Hematopoietic multipotent progenitor cell treated with erythropoietin and hydrocortisone succinate and interleukin-3 and kit ligand, for 17 days (in vitro differentiated cells): ENCODE measurements around the gene IGSF8.
A peak's percentile ranks its signal among the peaks of the same experiment; 100 is the strongest.
"Not testable (repeated sequence)": the region's sequence is repeated elsewhere in the genome, so short reads cannot be mapped to it uniquely, and the experiment has no call there.

ENCODE experiments used
- DNase-seq: peaks from one replicate; pipeline ENCODE4 v3.0.0-alpha.2; 2015; ENCODE audit warnings: low spot score

Gene IGSF8

DNA sequence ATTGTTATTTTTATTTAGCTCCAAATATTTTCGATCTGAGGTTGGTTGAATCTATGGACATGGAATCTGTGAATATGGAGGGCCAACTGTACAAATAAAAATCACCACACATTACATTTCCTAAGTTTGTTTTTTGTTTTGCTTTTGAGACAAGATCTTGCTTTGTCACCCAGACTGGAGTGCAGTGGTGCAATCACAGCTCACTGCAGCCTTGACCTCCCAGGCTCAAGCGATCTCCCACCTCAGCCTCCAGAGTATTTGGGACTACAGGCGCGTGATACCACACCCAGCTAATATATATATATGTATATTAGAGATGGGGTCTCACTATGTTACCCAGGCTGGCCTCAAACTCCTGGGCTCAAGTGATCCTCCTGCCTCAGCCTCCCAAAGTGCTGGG, 27.9 kb upstream of the IGSF8 start:
- DNase-seq, result not testable (repeated sequence)

DNA sequence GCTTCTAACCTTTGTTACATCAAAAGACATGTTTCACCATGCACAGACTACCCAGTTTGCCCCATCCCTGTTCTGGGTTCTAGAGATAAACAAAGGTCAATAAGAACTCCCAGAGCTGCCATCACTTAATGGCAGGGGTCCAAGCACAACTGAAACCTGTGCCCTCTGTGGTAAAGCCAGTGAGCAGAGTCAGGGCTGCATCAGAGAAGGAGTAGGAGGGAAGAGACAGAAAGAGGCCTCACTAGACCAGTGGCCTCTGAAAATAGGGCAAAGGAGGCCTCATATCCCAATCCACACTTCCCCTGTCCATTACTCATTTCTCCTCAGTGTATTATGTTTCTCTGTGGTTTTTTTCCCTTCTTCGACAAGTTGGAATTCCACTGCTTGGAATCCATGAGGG, 27.3 kb upstream of the IGSF8 start:
- no peak for DNase-seq

DNA sequence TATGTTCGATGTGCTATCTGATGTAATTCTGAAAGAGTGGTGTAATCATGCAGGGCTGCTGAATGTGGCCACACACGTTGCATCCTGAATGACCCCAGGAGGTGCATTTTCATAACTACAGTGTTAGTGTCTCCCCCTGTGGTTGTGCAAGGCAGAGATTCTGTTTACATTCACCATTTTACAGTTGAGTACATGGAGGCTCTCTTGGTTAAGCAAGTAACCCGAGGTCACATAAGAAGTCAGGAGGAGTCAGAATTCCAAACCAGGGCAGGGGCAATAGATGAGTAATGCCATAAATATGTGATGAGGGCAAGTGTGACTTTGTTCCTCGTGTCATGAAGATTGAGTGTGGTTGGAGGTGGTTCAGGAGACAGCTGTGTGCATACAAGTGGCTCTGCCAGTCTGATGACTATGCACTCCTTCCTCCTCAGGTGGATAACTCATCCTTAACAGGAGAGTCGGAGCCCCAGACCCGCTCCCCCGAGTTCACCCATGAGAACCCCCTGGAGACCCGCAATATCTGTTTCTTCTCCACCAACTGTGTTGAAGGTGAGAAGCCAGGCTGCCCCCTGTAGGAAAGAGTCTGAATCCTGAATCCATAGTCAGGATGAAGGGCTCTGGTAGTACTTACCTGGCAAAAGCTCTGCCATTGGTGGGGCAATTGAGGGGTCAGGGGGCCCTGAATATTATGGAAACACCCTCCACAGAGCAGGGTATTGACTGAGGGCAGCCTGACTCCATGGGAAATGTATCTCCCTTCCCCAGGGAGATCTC, 26.5 kb upstream of the IGSF8 start:
- DNase-seq, result no peak

DNA sequence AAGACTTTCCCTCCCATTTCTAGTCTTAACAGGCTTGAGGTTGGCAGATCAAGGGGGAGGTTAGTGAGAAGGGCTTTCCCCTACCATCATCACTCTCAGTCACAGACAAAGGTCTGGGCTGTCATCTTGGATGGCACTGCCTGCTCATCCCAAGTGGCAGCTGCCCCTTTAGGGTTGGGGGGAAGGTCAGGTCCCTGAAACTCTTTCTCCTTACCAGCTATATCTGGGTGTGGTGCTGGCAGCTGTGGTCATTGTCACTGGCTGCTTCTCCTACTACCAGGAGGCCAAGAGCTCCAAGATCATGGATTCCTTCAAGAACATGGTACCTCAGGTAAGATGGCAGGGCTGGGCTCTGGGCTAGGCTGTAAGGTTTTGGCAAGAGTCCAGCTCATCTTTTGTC, 25.3 kb upstream of the IGSF8 start:
- no peak for DNase-seq

DNA sequence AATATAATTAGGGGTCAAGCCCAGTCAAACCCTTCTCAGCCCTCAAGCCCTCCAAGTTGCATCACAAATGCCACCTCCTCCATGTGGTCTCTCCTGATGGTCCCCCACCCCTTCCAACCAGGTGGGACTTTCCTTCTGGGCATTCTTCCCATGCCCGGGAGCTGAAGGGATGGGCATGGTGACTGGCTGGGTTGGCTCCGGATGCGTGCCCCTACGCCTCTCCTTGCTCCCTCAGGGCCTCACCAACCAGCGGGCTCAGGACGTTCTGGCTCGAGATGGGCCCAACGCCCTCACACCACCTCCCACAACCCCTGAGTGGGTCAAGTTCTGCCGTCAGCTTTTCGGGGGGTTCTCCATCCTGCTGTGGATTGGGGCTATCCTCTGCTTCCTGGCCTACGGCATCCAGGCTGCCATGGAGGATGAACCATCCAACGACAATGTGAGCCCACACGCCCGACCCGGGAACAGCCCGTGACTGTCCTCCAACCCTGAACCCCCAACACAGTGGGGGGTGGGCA, 24.6 kb upstream of the IGSF8 start:
- DNase-seq, result no peak

DNA sequence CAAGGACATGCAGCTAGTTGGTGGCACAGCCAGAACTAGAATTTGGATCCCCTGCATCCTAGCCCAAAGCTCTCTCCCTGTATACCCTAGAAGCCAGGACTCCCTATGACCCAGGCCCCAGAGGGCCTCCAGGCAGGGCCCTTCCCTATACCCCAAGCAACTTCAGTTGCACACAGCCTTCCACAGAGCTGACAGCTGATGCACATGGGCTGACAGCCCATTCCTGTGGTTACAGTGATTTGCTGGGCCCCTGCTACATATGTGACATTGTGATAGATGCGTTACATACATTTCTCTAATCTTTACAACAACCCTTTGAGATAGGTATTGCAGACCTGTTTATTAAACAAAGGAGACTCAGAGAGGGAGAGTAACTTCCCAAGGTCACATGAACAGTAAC, 23.0 kb upstream of the IGSF8 start:
- no peak for DNase-seq

DNA sequence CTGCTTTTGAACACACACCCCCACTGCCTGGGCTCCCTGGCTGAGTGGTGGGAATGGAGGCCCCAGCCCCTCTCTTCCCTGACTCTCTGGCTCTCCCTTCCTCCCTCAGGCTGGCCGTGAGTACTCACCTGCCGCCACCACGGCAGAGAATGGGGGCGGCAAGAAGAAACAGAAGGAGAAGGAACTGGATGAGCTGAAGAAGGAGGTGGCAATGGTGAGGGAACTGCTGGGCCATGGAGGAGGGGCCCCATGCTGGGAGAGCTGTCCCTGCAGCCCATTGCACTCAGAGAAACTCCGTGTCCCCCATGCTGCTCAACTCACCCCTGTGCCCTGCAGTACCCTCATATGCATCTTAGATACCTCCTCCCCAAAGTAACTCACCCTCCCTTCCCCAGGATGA, 22.4 kb upstream of the IGSF8 start:
- DNase-seq, result no peak

DNA sequence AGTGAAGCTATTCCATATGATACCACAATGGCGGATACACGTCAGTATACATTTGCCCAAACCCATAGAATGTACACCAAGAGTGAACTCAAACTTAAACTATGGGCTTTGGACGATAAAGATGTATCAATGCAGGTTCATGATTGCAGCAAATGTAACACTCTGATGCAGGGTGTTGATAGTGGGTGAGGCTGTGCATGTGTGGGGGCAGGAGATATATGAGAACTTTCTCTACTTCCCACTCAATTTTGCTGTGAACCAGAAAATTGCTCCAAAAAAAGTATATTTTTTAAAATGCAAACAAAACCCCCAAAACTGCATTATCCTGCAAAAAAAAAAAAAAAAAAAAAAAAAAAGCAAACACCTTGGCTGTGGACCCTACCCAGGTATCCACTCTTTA, 20.5 kb upstream of the IGSF8 start:
- no peak for DNase-seq

DNA sequence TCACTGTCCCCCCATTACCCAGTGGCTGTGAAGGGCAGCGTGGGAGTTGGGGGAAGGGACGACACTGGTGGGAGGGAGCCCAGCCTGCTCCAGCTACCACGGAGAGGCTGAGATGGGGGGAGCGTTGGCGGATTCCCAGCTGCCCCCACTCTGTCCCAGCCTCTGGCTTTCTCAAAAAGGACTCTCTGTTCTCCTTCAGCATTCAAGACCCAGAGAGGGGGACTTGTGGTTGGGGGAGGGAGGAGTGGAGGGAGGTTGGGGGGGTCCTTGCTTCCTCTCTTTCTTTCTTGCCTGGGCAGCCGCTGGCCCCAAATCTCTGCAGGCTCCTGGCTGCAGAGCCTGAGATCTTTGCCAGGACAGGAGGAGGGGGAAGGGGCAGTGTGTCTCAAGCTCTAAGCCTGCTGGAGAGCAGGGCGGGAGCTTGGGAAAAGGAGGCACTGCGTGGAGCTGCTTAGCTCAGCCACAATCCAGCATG, 19.3 kb upstream of the IGSF8 start:
- DNase-seq, result no peak

DNA sequence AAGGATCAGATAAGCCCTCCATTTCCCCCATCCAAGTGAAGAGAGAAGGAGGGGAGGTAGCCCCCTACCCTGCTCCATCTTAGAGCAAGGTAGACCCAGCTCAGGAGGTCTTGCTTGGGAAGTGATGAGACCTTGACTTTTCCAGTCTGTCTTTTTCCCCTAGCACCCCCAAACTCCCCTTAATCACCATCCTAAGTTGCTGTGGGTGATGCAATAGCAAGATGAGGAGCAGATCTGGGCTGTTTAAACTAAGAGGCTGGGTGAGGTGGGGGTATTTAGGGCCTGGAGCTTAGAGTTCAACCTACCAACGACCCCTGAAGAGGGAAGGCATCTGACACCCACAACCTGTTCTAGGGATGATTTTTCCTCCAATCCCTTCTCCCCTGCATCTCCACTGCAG, 18.9 kb upstream of the IGSF8 start:
- DNase-seq, result no peak

DNA sequence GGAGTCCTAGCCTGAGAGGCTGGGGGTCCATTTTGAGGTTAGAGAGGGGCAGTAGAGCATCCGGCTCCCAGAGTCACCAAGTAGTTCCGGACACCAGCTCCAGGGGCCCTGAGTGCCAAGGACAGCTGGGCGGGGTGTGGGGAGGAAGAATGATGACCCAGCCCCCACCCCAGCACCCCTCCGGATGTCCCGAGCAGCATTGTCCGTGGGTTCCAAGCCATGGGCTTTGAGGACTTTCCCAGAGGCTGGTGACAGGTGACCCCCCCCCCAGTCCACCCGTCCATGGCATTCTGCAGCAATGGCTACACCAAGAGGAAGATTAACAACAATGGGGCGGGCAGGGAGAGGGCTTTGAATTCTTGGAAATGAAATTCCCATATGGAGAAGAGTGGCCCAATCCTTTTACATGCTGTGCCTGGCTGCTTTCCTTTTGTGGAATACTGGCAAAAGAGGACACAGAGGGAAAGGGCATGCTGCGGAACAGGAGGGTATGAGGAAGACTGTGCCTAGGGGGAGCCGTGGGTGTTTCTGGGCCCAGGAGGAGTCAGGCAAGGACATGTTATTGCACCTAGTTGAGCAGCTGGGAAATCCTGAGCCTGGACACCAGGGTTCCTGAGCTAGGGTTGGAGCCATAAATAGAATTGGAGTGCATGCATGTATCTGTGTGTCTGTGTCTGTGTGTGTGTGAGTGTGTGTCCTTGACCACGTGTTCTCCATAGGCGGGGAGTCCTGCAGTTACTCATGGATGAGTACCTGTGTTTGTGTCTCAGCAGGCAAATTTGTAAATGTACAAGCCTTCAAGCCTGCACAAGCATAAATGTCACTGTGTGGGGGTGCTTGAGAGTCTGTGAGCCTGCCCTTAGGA, 18.1 kb upstream of the IGSF8 start:
- DNase-seq, result no peak

DNA sequence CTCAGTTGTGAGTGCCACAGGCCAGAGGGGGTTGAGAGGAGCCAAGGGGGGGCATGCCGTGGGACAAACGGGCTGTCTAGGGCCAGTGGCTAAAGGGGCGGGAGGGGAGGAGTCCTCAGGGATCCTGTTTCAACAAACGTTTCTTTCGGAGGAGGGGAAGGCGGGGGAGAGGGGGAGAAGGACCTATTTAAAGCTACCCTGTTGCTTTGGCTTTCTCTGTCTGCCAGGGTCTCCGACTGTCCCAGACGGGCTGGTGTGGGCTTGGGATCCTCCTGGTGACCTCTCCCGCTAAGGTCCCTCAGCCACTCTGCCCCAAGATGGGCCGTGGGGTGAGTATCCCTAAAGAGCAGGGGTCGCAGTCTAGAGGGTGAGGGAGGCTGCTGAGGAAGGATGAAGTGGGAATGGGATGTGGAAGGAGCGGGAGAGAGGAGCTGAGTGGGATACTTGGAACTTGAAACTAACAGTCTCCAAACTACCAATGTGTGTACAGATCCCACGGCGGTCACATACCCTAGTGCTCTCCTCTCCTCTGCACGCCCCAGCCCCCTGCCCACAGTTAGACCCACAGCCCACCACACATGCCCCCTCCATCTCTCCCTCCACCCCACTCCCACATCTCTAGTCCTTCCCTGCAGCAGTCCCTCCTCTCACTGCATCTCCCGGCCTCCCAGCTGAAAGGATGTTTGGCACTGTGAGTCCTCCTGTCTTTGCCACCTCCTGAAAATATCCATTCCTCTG, 17.3 kb upstream of the IGSF8 start, which contains the start of gene ATP1A2:
TSS of gene ATP1A2 (plus strand) at position 215 of the 738 bp plus-strand sequence. CDS start at position 318, 103 bp downstream.
- no peak for DNase-seq

DNA sequence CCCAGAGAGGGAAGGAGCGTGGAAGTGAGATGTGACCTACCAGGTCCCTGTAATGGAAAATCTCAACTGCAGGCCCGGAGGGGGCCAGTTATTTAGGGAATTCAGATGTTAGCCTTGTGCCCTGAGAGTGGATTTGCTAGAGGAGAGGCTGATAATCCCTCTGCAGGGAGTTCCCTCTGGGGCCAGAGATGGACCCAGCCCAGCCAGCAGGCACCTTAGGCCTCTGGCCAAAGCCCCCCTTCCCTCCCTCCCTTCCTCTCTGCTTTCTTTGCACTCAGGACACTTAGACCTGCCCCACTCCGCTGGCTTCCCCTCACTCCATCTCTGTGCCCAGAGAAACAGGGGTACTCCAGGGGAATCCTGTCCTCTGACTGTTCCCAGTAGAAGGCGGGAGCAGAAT, 15.7 kb upstream of the IGSF8 start:
- DNase-seq, result no peak

DNA sequence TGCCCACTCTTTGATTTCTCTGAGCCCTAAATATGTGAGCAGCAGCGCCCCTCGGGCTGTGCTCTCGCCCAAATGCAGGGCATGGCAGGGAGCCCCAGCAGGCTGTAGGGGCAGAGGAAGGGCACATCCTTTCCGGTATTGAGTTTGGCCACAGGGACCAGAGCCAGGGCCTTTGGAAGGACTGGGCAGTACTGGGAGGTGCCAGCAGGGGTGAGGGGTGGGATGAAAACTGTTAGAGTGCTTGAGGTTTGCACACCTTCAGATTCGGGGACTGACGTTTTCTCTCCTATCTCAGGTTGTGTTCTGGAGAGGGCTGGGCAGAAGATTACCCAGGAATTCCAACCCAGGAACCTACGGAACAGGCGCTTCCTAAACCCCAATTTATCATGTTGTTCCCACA, 15.0 kb upstream of the IGSF8 start:
- no peak for DNase-seq

DNA sequence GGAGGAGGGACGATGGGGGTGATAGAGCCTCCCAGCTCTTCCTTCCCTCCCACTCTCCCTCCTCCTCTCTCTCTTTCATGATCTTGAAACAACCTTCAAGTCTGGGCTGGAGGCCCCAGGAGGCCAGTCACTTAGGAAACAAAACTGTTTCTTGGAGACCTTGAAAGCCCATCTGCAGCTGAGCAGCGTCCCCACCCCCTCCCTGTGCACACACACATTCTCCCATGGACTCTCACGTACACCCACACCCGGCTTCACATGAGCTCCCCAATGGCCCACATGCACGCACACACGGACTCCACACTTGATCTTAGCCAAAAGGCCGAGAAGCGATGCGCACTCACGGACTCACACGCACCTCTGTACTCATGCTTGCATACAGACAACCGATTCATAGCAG, 13.9 kb upstream of the IGSF8 start:
- no peak for DNase-seq

DNA sequence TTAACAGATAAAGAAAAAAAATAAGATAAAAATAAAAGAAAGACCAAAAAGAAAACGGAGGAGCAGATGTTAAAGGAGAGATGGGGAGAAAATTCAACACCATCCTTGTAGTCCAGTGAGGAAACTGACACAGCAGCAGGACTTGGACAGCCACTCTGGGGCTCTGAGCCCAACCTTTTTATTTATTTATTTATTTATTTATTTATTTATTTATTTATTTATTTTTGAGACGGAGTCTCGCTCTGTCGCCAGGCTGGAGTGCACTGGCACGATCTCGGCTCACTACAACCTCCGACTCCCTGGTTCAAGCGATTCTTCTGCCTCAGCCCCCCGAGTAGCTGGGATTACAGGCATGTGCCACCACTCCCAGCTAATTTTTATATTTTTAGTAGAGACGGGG, 13.0 kb upstream of the IGSF8 start:
- not testable (repeated sequence) for DNase-seq

DNA sequence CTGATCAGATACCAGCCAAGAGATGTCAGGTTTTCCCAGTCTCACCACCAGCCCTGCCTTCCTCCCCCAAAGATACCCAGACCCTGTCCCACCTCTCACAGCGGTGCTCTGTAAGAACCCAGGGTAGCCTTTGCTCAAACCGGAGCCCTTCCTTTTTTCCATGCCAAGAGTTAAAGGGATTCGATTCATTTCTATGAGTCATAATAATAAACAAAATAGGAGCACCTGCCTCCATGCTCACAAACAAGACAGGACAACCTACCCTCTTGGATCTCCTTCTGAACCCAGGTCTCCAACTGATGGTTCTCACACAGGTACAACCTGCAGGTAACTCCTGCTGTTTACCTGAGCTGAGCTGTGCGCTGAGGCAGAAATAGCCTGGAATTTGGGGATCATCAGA, 11.3 kb upstream of the IGSF8 start:
- no peak for DNase-seq

DNA sequence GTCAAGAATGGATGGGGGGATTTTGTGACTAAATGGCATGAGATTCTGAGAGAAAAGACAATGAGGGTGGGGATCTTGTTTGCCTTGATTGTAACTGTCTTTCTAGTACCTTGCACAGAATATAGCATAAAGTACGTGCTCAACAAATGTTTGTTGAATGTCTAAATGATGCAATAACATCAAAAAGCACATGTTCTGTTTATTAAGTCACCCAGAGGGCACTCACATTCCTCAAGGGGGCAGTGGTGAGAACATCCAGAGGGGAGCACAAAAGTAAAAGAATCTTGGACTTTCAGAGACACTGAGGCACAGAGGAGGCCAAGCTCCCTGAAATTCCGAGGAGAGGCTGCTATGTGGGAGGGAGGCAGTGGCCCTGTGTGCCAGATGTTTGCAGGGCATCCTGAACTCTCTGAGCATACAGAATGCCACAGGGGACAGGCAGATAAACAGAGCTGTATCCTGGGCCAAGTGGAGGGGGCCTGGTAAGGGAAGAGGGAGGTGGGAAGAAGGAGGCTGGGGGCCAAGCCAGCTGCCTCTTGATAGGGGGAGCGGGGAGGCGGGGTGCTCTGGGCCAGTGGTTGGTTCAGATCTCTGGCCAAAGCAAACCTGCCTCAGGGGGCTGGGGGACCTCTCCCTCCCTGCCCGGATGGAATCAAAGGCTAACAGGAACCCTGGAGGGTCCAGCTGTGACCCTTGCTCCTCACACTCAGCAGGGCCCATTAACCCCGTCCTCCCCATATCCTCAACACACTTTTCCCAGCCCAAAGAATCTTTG, 10.7 kb upstream of the IGSF8 start:
- DNase-seq, result peak; percentile 21

DNA sequence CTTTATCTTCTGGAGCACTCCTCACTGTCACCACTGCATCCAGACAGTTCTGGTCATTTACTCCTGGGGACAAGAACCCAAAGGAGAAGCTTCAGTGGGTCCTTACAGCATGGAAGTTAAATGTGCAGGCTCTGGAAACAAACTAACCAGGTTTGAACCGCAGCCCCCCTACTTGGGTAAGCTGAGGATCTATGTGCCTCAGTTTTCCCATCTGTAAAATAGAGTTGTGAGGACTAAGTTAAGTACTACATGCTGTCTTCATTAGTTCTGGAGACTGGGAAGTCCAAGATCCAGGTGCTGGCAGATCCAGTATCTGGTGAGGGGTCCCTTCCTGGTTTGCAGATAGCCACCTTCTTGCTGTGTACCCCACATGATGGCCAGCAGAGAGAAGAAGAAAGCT, 9.1 kb upstream of the IGSF8 start:
- DNase-seq, result no peak

DNA sequence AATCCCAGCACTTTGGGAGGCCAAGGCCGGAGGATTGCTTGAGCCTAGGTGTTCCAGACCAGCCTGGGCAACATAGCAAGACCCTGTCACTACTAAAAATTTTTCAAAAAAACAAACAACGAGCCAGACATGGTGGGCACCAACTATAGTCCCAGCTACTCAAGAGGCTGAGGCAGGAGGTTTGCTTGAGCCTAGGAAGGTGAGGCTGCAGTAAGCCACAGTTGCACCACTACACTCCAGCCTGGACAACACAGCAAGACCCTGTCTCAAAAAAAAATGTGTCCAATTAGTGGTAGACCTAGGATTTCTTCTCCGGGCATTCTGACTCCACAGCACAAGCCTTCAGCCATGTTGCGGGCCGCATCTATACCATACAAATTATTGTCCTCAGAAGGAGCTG, 6.7 kb upstream of the IGSF8 start:
- no peak for DNase-seq

DNA sequence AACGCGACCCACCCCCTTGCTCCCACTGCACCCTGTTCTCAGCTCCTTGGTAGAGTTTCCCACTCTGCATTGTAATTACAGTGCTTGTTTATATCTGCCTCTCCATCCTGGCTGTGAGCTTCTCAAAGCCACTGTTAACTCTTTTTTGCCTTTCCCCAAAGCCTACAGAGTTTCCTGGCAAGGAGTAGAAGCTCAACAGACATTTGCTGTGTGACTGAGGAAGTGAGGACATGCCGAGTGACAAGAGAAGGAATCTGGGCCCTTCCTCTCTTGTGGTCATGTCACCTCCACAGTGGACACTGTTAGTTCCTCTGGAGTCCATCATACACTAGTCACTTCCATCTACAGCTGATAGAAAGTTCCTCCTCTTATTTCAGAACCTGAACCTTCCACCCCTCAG, 6.1 kb upstream of the IGSF8 start:
- DNase-seq, result no peak
